OCI-LY1 (cell line): ENCODE data around the gene TBC1D16.

Source experiments
- H2AFZ ChIP-seq: fragments of 200-600 bp; sonication (generic), shearing (Covaris generic); 2 replicates; pipeline ENCODE4 v1.6.0; 2014; ENCODE audit warnings: antibody characterized with exemption, mild to moderate bottlenecking, low read length
- H3F3A ChIP-seq: fragments of 200-600 bp; sonication (generic), shearing (Covaris generic); 2 replicates; pipeline ENCODE4 v1.6.0; 2014; ENCODE audit warnings: mild to moderate bottlenecking, antibody characterized with exemption, low read length, moderate library complexity; ENCODE audit not compliant: insufficient read depth
- H3K27ac ChIP-seq: fragments of 200-600 bp; sonication (generic); 2 replicates; pipeline ENCODE4 v1.5.1; 2014; ENCODE audit warnings: low read length, mixed run types, mild to moderate bottlenecking, low read depth; ENCODE audit not compliant: poor library complexity, severe bottlenecking
- H3K27me3 ChIP-seq: fragments of 200-600 bp; sonication (generic); 2 replicates; pipeline ENCODE4 v1.6.0; 2014; ENCODE audit warnings: antibody characterized with exemption, mild to moderate bottlenecking, low read length, moderate library complexity; ENCODE audit not compliant: insufficient read depth
- H3K36me3 ChIP-seq: fragments of 200-600 bp; sonication (generic); 2 replicates; pipeline ENCODE4 v1.6.1; 2014; ENCODE audit warnings: mild to moderate bottlenecking, antibody characterized with exemption, low read length, moderate library complexity, mixed read lengths; ENCODE audit not compliant: insufficient read depth
- H3K4me1 ChIP-seq: fragments of 200-600 bp; sonication (generic); 2 replicates; pipeline ENCODE4 v1.5.1; 2014; ENCODE audit warnings: mild to moderate bottlenecking, low read length, moderate library complexity; ENCODE audit not compliant: insufficient read depth, severe bottlenecking
- H3K4me2 ChIP-seq: fragments of 200-600 bp; sonication (generic), shearing (Covaris generic); 2 replicates; pipeline ENCODE4 v1.6.1; 2014; ENCODE audit warnings: low read length
- H3K4me3 ChIP-seq: fragments of 200-600 bp; sonication (generic); 2 replicates; pipeline ENCODE4 v1.5.1; 2014; ENCODE audit warnings: low read length, low read depth, mild to moderate bottlenecking, mixed read lengths; ENCODE audit not compliant: poor library complexity, severe bottlenecking
- H3K79me2 ChIP-seq: fragments of 200-600 bp; shearing (Covaris generic); 2 replicates; pipeline ENCODE4 v1.6.1; 2016; ENCODE audit warnings: mixed run types, low read length, mixed read lengths; ENCODE audit not compliant: insufficient read depth
- H3K9ac ChIP-seq: fragments of 200-600 bp; sonication (generic), shearing (Covaris generic); 2 replicates; pipeline ENCODE4 v1.6.1; 2014; ENCODE audit warnings: mild to moderate bottlenecking, low read length, mixed read lengths
- H3K9me2 ChIP-seq: fragments of 200-600 bp; sonication (generic), shearing (Covaris generic); 2 replicates; pipeline ENCODE4 v1.6.1; 2014; ENCODE audit warnings: low read depth, mild to moderate bottlenecking, low read length, mixed read lengths
- H3K9me3 ChIP-seq: fragments of 200-600 bp; shearing (Covaris generic); 2 replicates; pipeline ENCODE4 v1.6.1; 2014; ENCODE audit warnings: low read length, mixed read lengths
- H4K20me1 ChIP-seq: fragments of 200-600 bp; sonication (generic), shearing (Covaris generic); 2 replicates; pipeline ENCODE4 v1.6.0; 2016; ENCODE audit warnings: mild to moderate bottlenecking, low read length; ENCODE audit not compliant: insufficient read depth
- CTCF ChIP-seq: fragments of 200-600 bp; sonication (generic), shearing (Covaris generic); IDR thresholded peaks from 2 replicates; pipeline ENCODE4 v1.5.1; 2017; ENCODE audit warnings: mild to moderate bottlenecking, antibody characterized with exemption, low read length, moderate library complexity, mixed read lengths
- EZH2 ChIP-seq: fragments of 200-600 bp; sonication (generic), shearing (Covaris generic); IDR thresholded peaks from 2 replicates; pipeline ENCODE4 v1.8.0; 2017; ENCODE audit warnings: borderline replicate concordance, mixed run types, mild to moderate bottlenecking, antibody characterized with exemption, low read length, moderate library complexity, mixed read lengths

The TBC1D16 gene

GRCh38 chr17:80007939-80008338 lies 27.7 kb downstream of the TBC1D16 start:
- no peak overlapping the region for H3K4me2 ChIP-seq
- no peaks in the 10 kb centered on the region for H3F3A ChIP-seq
- no peaks in the 10 kb centered on the region for H3K9me3 ChIP-seq
- no peak overlapping the region for H3K9ac ChIP-seq
- H3K9me2 ChIP-seq = no peaks in the 10 kb centered on the region
- H3K79me2 ChIP-seq = no peaks in the 10 kb centered on the region
- no peak overlapping the region for H2AFZ ChIP-seq
- H3K4me1 ChIP-seq = no peaks in the 10 kb centered on the region
- H3K36me3 ChIP-seq = no peaks in the 10 kb centered on the region
- no peaks in the 10 kb centered on the region for H4K20me1 ChIP-seq
- no peak overlapping the region for H3K27ac ChIP-seq
- TF ChIP-seq EZH2 (no peak), CTCF (no peak)
- no peak overlapping the region for H3K4me3 ChIP-seq
- peaks cover 5% of the 10 kb centered on the region; the same call in 1 of the 2 replicates for H3K27me3 ChIP-seq

- Histone ChIP-seq H3K4me1 (no peaks in the 10 kb centered on the region), H3K9ac (no peak overlapping the region), H3K27ac (no peak overlapping the region), H3K79me2 (no peaks in the 10 kb centered on the region), H3F3A (no peaks in the 10 kb centered on the region), H3K9me3 (no peaks in the 10 kb centered on the region), H4K20me1 (no peaks in the 10 kb centered on the region), H3K36me3 (no peaks in the 10 kb centered on the region), H3K27me3 (0 out of 2 replicates have a peak, but pooled peaks cover 4% of the 10 kb centered on the region), H2AFZ (no peak overlapping the region), H3K9me2 (no peaks in the 10 kb centered on the region), H3K4me3 (no peak overlapping the region), H3K4me2 (no peak overlapping the region)
- TF ChIP-seq EZH2 (no peak), CTCF (no peak)
Measured at GRCh38 chr17:80006811-80007752, 28.6 kb downstream of the TBC1D16 start.

GRCh38 chr17:80006339-80006720 lies 29.3 kb downstream of the TBC1D16 start:
- H4K20me1 ChIP-seq = no peaks in the 10 kb centered on the region
- H3K9me3 ChIP-seq = no peaks in the 10 kb centered on the region
- no peak overlapping the region for H3K27ac ChIP-seq
- H3K36me3 ChIP-seq = no peaks in the 10 kb centered on the region
- no peak overlapping the region for H3K4me3 ChIP-seq
- no peak overlapping the region for H3K9ac ChIP-seq
- no peaks in the 10 kb centered on the region for H3K79me2 ChIP-seq
- H3F3A ChIP-seq = no peaks in the 10 kb centered on the region
- H3K4me1 ChIP-seq = no peaks in the 10 kb centered on the region
- H2AFZ ChIP-seq = no peak overlapping the region
- no peak for TF ChIP-seq EZH2
- TF ChIP-seq CTCF = no peak
- H3K27me3 ChIP-seq = 0 out of 2 replicates have a peak, but pooled peaks cover 4% of the 10 kb centered on the region
- no peak overlapping the region for H3K4me2 ChIP-seq
- no peaks in the 10 kb centered on the region for H3K9me2 ChIP-seq
